Activated B cell treated with CpG ODN at 0.5 μM for 24 hours (primary cell): ENCODE results near the gene DYNC1I1. TPM values are rescaled to one million over a fixed set of nuclear protein-coding genes. Genes with fewer than 3 reads are reported as not detected.

Experiments used
- ATAC-seq: fragments of 200-7000 bp; cut with Tn5 transposase; one replicate; pipeline ENCODE4 v1.10.0; 2021; ENCODE audit warnings: low read depth, mild to moderate bottlenecking, moderate library complexity
- CTCF ChIA-PET: fragments of 350-600 bp; sonication (Branson Sonifier 250); formaldehyde crosslinking; loops from one replicate; lab custom pipeline; 2021; ENCODE audit warnings: antibody characterized with exemption; lab: Charles Lee
- POLR2A ChIA-PET: fragments of 350-600 bp; sonication (Branson Sonifier 250); formaldehyde crosslinking; loops from one replicate; lab custom pipeline; 2021; ENCODE audit warnings: antibody characterized with exemption; lab: Charles Lee
- DNase-seq: peaks from one replicate; pipeline ENCODE4 v3.0.0; 2022
- H3K27ac Mint-ChIP-seq: one replicate; pipeline ENCODE4 v1.8.0; 2020; ENCODE audit warnings: mixed read lengths
- H3K27me3 Mint-ChIP-seq: one replicate; pipeline ENCODE4 v1.8.0; 2021; ENCODE audit warnings: mixed read lengths
- H3K36me3 Mint-ChIP-seq: one replicate; pipeline ENCODE4 v1.8.0; 2021; ENCODE audit warnings: low read depth, mixed read lengths
- H3K4me1 Mint-ChIP-seq: one replicate; pipeline ENCODE4 v1.8.0; 2021; ENCODE audit warnings: mixed read lengths
- H3K4me3 Mint-ChIP-seq: one replicate; pipeline ENCODE4 v1.8.0; 2020; ENCODE audit warnings: mild to moderate bottlenecking, mixed read lengths
- H3K9me3 Mint-ChIP-seq: one replicate; pipeline ENCODE4 v1.8.0; 2020; ENCODE audit warnings: mixed read lengths
- CTCF ChIP-seq: fragments of 200-600 bp; IDR thresholded peaks from one replicate; pipeline ENCODE4 v1.8.0; 2022; ENCODE audit warnings: antibody characterized with exemption, mild to moderate bottlenecking
- intact Hi-C: fragments of 100-400 bp; cut with micrococcal nuclease; formaldehyde crosslinking; loops from one replicate; pipeline ENCODE4 v1.15.1; 2024
- total RNA-seq: library from RNA; stranded (reverse); gene quantifications from 2 replicates; pipeline ENCODE4 v1.2.3, GENCODE V29; 2022

Gene DYNC1I1
- total RNA-seq, 1 donor from 2014 or later = not detected

GRCh38 chr7:96144260-96144526, 371.8 kb downstream of the DYNC1I1 start:
- Mint-ChIP-seq H3K36me3 (peaks cover 70% of the 10 kb centered on the region), H3K9me3 (no peaks in the 10 kb centered on the region), H3K27me3 (no peaks in the 10 kb centered on the region), H3K4me3 (no peak overlapping the region), H3K4me1 (no peaks in the 10 kb centered on the region), H3K27ac (no peak overlapping the region)
- ATAC-seq = no peak
- DNase-seq = no peak
- POLR2A ChIA-PET = no interaction called here
- no peak for TF ChIP-seq CTCF
- intact Hi-C loops = no loop called here
- CTCF ChIA-PET = no interaction called here

Other genes with a start within 250 kb of the DYNC1I1 start
- 0.44 and 0.53 TPM in 2 replicates for gene PDK4, start 176.0 kb upstream of the DYNC1I1 start, total RNA-seq